HepG2 (cell line): ENCODE measurements around the gene PHYH. TPM values are rescaled to one million over a fixed set of nuclear protein-coding genes. Genes with fewer than 3 reads are reported as not detected.

Experiments used
- ATAC-seq: fragments of 200-7000 bp; cut with Tn5 transposase; 3 replicates; pipeline ENCODE4 v1.9.1; 2020; ENCODE audit warnings: mild to moderate bottlenecking, moderate library complexity
- BruUV-seq: library from RNA; stranded (reverse); fragments of 400-500 nt; replicated peaks from 2 replicates; lab custom pipeline; 2021; lab: Mats Ljungman, UMichigan
- CTCF ChIA-PET: fragments of 300-600 bp; formaldehyde crosslinking; extraction: SDS; loops from one replicate; lab custom pipeline; 2021; ENCODE audit warnings: low total read pairs, inconsistent platforms, low intra/inter-chr PET ratio; lab: Yijun Ruan, JAX
- POLR2A ChIA-PET: fragments of 350-600 bp; sonication (Branson Sonifier 250); formaldehyde crosslinking; loops from one replicate; lab custom pipeline; 2020; ENCODE audit warnings: antibody characterized with exemption, inconsistent platforms; lab: Yijun Ruan, JAX
- DNase-seq: peaks from one replicate; pipeline ENCODE4 v3.0.0-alpha.2; 2015; ENCODE audit warnings: low spot score
- FAIRE-seq: peaks from 3 replicates; lab custom pipeline; 2011; peaks lifted over from hg19 to GRCh38; lab: Jason Lieb, UNC
- H2AFZ ChIP-seq: one replicate; pipeline ENCODE4 v1.6.1; 2011; ENCODE audit warnings: low read length, inconsistent platforms
- H3K27ac ChIP-seq: fragments of 300-600 bp; 3 replicates; pipeline ENCODE4 v1.8.0; 2011; ENCODE audit warnings: mixed run types, mild to moderate bottlenecking, mixed read lengths, low read length, inconsistent platforms; ENCODE audit not compliant: insufficient read depth; ENCODE audit errors: extremely low read length
- H3K27me3 ChIP-seq, 2 experiments: fragments of 200-600 bp in 1 of 2; 2 replicates in 1 of 2; 3 replicates in 1 of 2; pipeline versions ENCODE4 v1.6.0 to v1.8.0; 2011; ENCODE audit warnings: low read length in 2 of 2, mild to moderate bottlenecking in 2 of 2, moderate library complexity in 2 of 2, inconsistent platforms in 1 of 2; ENCODE audit not compliant: insufficient read depth in 2 of 2, control insufficient read depth in 1 of 2
- H3K36me3 ChIP-seq, 2 experiments: fragments of 200-600 bp in 1 of 2; replicated peaks in 1 of 2; 2 replicates in 1 of 2; 3 replicates in 1 of 2; pipeline versions ENCODE4 v1.5.1 to v1.8.0; 2011; ENCODE audit warnings: low read length in 2 of 2, inconsistent platforms in 1 of 2; ENCODE audit not compliant: insufficient read depth in 2 of 2, control insufficient read depth in 1 of 2
- H3K4me1 ChIP-seq: 2 replicates; pipeline ENCODE4 v1.5.1; 2012; ENCODE audit warnings: low read length, inconsistent platforms; ENCODE audit not compliant: insufficient read depth
- H3K4me2 ChIP-seq: 2 replicates; pipeline ENCODE4 v1.6.0; 2011; ENCODE audit warnings: low read depth, low read length, inconsistent platforms
- H3K4me3 ChIP-seq, 3 experiments: fragments of 200-600 bp in 1 of 3; sonication (generic), shearing (Covaris generic) in 1 of 3; replicated peaks in 1 of 3; 2 replicates each; pipeline ENCODE4 v1.5.1; 2011 to 2016; ENCODE audit warnings: low read length in 3 of 3, inconsistent platforms in 2 of 3, low read depth in 2 of 3, mild to moderate bottlenecking in 2 of 3, control low read depth in 1 of 3, mixed read lengths in 1 of 3; ENCODE audit not compliant: insufficient read depth in 1 of 3
- H3K79me2 ChIP-seq: one replicate; pipeline ENCODE4 v1.6.1; 2011; ENCODE audit warnings: low read length, inconsistent platforms; ENCODE audit not compliant: insufficient read depth
- H3K9ac ChIP-seq: 2 replicates; pipeline ENCODE4 v1.6.0; 2011; ENCODE audit warnings: mild to moderate bottlenecking, low read depth, low read length, inconsistent platforms; ENCODE audit not compliant: insufficient read depth
- H3K9me3 ChIP-seq: 2 replicates; pipeline ENCODE4 v1.5.1; 2012; ENCODE audit warnings: mild to moderate bottlenecking, low read length
- H4K20me1 ChIP-seq: 2 replicates; pipeline ENCODE4 v1.6.0; 2011; ENCODE audit warnings: inconsistent platforms, mild to moderate bottlenecking, low read length, moderate library complexity; ENCODE audit not compliant: insufficient read depth
- AGO1 ChIP-seq: fragments of 200-400 bp; formaldehyde crosslinking; IDR thresholded peaks from 2 replicates; pipeline ENCODE4 v1.6.1; 2017; ENCODE audit warnings: mild to moderate bottlenecking, low read depth, low read length, moderate library complexity; ENCODE audit not compliant: poor library complexity, severe bottlenecking
- ARNT ChIP-seq: fragments of 450-650 bp; IDR thresholded peaks from 2 replicates; pipeline ENCODE4 v1.6.1; 2017
- CBX5 ChIP-seq: sonication (generic); formaldehyde crosslinking; IDR thresholded peaks from 2 replicates; pipeline ENCODE4 v1.4.0; 2020; ENCODE audit warnings: missing genetic modification reagents, borderline replicate concordance
- DNMT3B ChIP-seq: conservative IDR thresholded peaks from 2 replicates; pipeline ENCODE4 v1.6.1; 2016; ENCODE audit warnings: missing biosample characterization, control low read depth
- EP300 ChIP-seq, 3 experiments: sonication (generic) in 1 of 3; formaldehyde crosslinking in 1 of 3; IDR thresholded peaks; 2 replicates each; pipeline versions ENCODE4 v1.5.1 to v1.6.1; 2011 to 2020; ENCODE audit warnings: low read depth in 2 of 3, low read length in 2 of 3, borderline replicate concordance in 1 of 3, improper control_type of control experiment in 1 of 3, mild to moderate bottlenecking in 1 of 3, missing genetic modification reagents in 1 of 3, moderate library complexity in 1 of 3
- HMG20B ChIP-seq: conservative IDR thresholded peaks from 2 replicates; pipeline ENCODE4 v1.6.1; 2016; ENCODE audit warnings: missing genetic modification reagents, missing compliant biosample characterization
- IRX3 ChIP-seq: sonication (generic); formaldehyde crosslinking; IDR thresholded peaks from 2 replicates; pipeline ENCODE4 v1.8.1; 2023; ENCODE audit warnings: mild to moderate bottlenecking, low read depth, missing genetic modification reagents, borderline replicate concordance
- POLR2AphosphoS5 ChIP-seq: IDR thresholded peaks from 2 replicates; pipeline ENCODE4 v1.6.1; 2012; ENCODE audit warnings: low read depth, low read length
- SNRNP70 ChIP-seq: fragments of 200-400 bp; formaldehyde crosslinking; IDR thresholded peaks from 2 replicates; pipeline ENCODE4 v1.6.1; 2017; ENCODE audit warnings: mild to moderate bottlenecking, low read depth, low read length, moderate library complexity
- ZBTB38 ChIP-seq: sonication (generic); formaldehyde crosslinking; IDR thresholded peaks from 2 replicates; pipeline ENCODE4 v1.5.1; 2020; ENCODE audit warnings: mild to moderate bottlenecking, missing genetic modification reagents
- ZBTB49 ChIP-seq: sonication (generic); formaldehyde crosslinking; IDR thresholded peaks from 2 replicates; pipeline ENCODE4 v1.4.0; 2020; ENCODE audit warnings: missing genetic modification reagents, borderline replicate concordance
- ZMYM3 ChIP-seq: sonication (generic); formaldehyde crosslinking; IDR thresholded peaks from 2 replicates; pipeline ENCODE4 v1.5.1; 2020; ENCODE audit warnings: mild to moderate bottlenecking, missing genetic modification reagents
- ZNF605 ChIP-seq: sonication (generic); formaldehyde crosslinking; IDR thresholded peaks from 2 replicates; pipeline ENCODE4 v1.8.0; 2022; ENCODE audit warnings: mild to moderate bottlenecking, missing genetic modification reagents
- ZSCAN31 ChIP-seq: sonication (generic); formaldehyde crosslinking; IDR thresholded peaks from 2 replicates; pipeline ENCODE4 v1.5.0; 2020; ENCODE audit warnings: low read depth, mild to moderate bottlenecking, missing genetic modification reagents
- WGBS: methylation state at CpG from one replicate; pipeline ENCODE4 v1.1.6; 2017; ENCODE audit warnings: low lambda C conversion rate; 5-methylcytosine and 5-hydroxymethylcytosine counted together
- in situ Hi-C: cut with HindIII; loops from 2 replicates; pipeline ENCODE4 v1.10.0; 2017; ENCODE audit warnings: low pct_unique_long_range_greater_than_20kb; ENCODE audit not compliant: extremely low pct_ligation_motif_present
- intact Hi-C: fragments of 100-400 bp; cut with micrococcal nuclease; formaldehyde crosslinking; loops from one replicate; pipeline ENCODE4 v1.10.0; 2022; ENCODE audit not compliant: unreplicated experiment
- polyA plus RNA-seq, 8 experiments: library from polyadenylated mRNA; depleted of rRNA in 3 of 8; stranded (reverse) in 7 of 8; unstranded in 1 of 8; fragments of >200 nt; fragmentation: Illumina TruSeq in 4 of 8; extraction: Trizol in 4 of 8; gene quantifications; 2 replicates each; pipeline versions ENCODE4 v1.2.1 to v1.2.3, GENCODE V29; 2011 to 2016; ENCODE audit warnings: low read depth in 4 of 8, missing spikeins in 1 of 8, mixed read lengths in 1 of 8; ENCODE audit not compliant: insufficient read depth in 1 of 8
- total RNA-seq, 5 experiments: library from RNA; depleted of rRNA; stranded (reverse); fragments of >200 nt; fragmentation: Illumina TruSeq; extraction: Trizol; gene quantifications; 2 replicates each; pipeline ENCODE4 v1.2.3, GENCODE V29; 2016; ENCODE audit warnings: low read depth in 1 of 5

The PHYH gene
- total and polyA plus RNA-seq, 2 of the 13 experiments (the other 11 are each of a cell fraction or from before 2014, with no cell fraction given), result 27.2 to 34.5 TPM

GRCh38 chr10:13328613-13329012, 28.7 kb upstream of the PHYH start (continued):
- TF ChIP-seq ZBTB49 (CRISPR knock-in tag) (no peak), HMG20B (CRISPR knock-in tag) (no peak), CBX5 (no peak), ARNT (no peak), ZNF605 (CRISPR knock-in tag) (no peak), ZSCAN31 (CRISPR knock-in tag) (no peak)

GRCh38 chr10:13328126-13328525, 28.3 kb upstream of the PHYH start:
- POLR2A ChIA-PET, result no interaction called here
- FAIRE-seq, result no peak
- Histone ChIP-seq H3K4me1 (no peaks in the 10 kb centered on the region), H3K9me3 (no peaks in the 10 kb centered on the region), H3K36me3 (peaks cover 21 to 65% of the 10 kb centered on the region in 2 experiments), H2AFZ (no peak overlapping the region), H3K79me2 (no peaks in the 10 kb centered on the region)
- no peak for TF ChIP-seq EP300 (IDR thresholded peaks at IDR 0.05; ENCODE audit: low read depth in 2 of 2, low read length in 2 of 2)
- TF ChIP-seq EP300 (CRISPR knock-in tag; IDR thresholded peaks at IDR 0.05; ENCODE audit: borderline replicate concordance), result no peak
- TF ChIP-seq AGO1, result no peak
- TF ChIP-seq DNMT3B (CRISPR knock-in tag), result no peak
- no peak for TF ChIP-seq ZMYM3
- no peak for TF ChIP-seq SNRNP70
- no peak for TF ChIP-seq POLR2AphosphoS5
- no peak for TF ChIP-seq IRX3 (CRISPR knock-in tag)
- no peak for TF ChIP-seq ZBTB38 (CRISPR knock-in tag)
- TF ChIP-seq, all 625 proteins: peak for 0
- no peaks in the 10 kb centered on the region for H3K27me3 ChIP-seq
- 99% methylated on average over 5 of the region's 5 CpGs for WGBS
- H4K20me1 ChIP-seq, result no peaks in the 10 kb centered on the region
- H3K4me2 ChIP-seq, result no peak overlapping the region
- BruUV-seq, result no TSS peak
- H3K4me3 ChIP-seq, result no peak overlapping the region
- no peak overlapping the region for H3K9ac ChIP-seq
- intact Hi-C loops, result no loop called here
- ATAC-seq, result no peak
- no peak overlapping the region for H3K27ac ChIP-seq
- CTCF ChIA-PET, result no interaction called here
- no peak for DNase-seq
- in situ Hi-C loops, result no loop called here
